ENCODE measurements around the gene FHIT.

The FHIT gene

GRCh38 chr3:59788801-59789200 lies 1462.5 kb downstream of the FHIT start:
- no peaks in the 10 kb centered on the region for H3K4me1 ChIP-seq (ENCODE audit: control insufficient read depth in 1 of 2, insufficient read depth in 2 of 2, low read length in 2 of 2)
- no peaks in the 10 kb centered on the region for H3K36me3 ChIP-seq (ENCODE audit: control insufficient read depth in 1 of 2, insufficient read depth in 2 of 2, low read length in 2 of 2)
- H3K9me3 ChIP-seq (ENCODE audit: control insufficient read depth in 1 of 2, low read length in 2 of 2): no peaks in the 10 kb centered on the region
- no peak overlapping the region for H3K4me3 ChIP-seq (ENCODE audit: low read depth in 1 of 2, low read length in 2 of 2)
- H3K27me3 ChIP-seq (ENCODE audit: control insufficient read depth in 1 of 2, insufficient read depth in 2 of 2, low read length in 2 of 2): no peaks in the 10 kb centered on the region
- no peak overlapping the region for H3K9ac ChIP-seq (ENCODE audit: low read depth in 1 of 2, low read length in 2 of 2)
- no peak overlapping the region for H3K27ac ChIP-seq (ENCODE audit: low read depth, low read length)

DNA sequence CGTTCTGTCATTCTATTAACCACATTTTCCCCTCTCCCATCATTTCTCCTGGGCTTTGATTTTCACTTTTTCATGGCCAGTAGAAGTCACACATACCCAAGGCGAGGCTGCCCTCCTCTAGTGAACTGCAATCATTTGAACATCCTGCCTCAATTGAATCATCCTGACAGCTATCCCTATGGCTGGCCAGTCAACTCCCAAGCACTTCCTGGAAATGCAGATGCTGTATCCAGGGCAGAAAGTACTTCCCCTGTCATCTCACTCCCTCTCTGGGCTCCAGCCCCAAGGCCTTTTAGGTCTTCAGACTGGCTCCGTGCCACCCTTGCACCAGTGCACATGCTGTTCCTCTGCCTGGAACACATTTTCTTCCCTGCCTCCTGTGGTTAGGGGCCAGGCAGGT lies 1463.1 kb downstream of the FHIT start:
- no peaks in the 10 kb centered on the region for H3K36me3 ChIP-seq (ENCODE audit: control insufficient read depth in 1 of 2, insufficient read depth in 2 of 2, low read length in 2 of 2)
- H3K27ac ChIP-seq (ENCODE audit: low read depth, low read length): no peak overlapping the region
- H3K4me1 ChIP-seq (ENCODE audit: control insufficient read depth in 1 of 2, insufficient read depth in 2 of 2, low read length in 2 of 2): no peaks in the 10 kb centered on the region

GRCh38 chr3:59786374-59786773 lies 1464.9 kb downstream of the FHIT start:
- no peaks in the 10 kb centered on the region for H3K27me3 ChIP-seq (ENCODE audit: control insufficient read depth in 1 of 2, insufficient read depth in 2 of 2, low read length in 2 of 2)
- no peaks in the 10 kb centered on the region for H3K4me1 ChIP-seq (ENCODE audit: control insufficient read depth in 1 of 2, insufficient read depth in 2 of 2, low read length in 2 of 2)
- H3K9me3 ChIP-seq (ENCODE audit: control insufficient read depth in 1 of 2, low read length in 2 of 2): no peaks in the 10 kb centered on the region
- no peak overlapping the region for H3K9ac ChIP-seq (ENCODE audit: low read depth in 1 of 2, low read length in 2 of 2)
- H3K36me3 ChIP-seq (ENCODE audit: control insufficient read depth in 1 of 2, insufficient read depth in 2 of 2, low read length in 2 of 2): no peaks in the 10 kb centered on the region
- H3K27ac ChIP-seq (ENCODE audit: low read depth, low read length): no peak overlapping the region
- H3K4me3 ChIP-seq (ENCODE audit: low read depth in 1 of 2, low read length in 2 of 2): no peak overlapping the region

More for the DNA sequence above, 1463.1 kb downstream of the FHIT start:
- H3K4me3 ChIP-seq (ENCODE audit: low read depth in 1 of 2, low read length in 2 of 2): no peak overlapping the region
- H3K9me3 ChIP-seq (ENCODE audit: control insufficient read depth in 1 of 2, low read length in 2 of 2): no peaks in the 10 kb centered on the region
- no peak overlapping the region for H3K9ac ChIP-seq (ENCODE audit: low read depth in 1 of 2, low read length in 2 of 2)
- no peaks in the 10 kb centered on the region for H3K27me3 ChIP-seq (ENCODE audit: control insufficient read depth in 1 of 2, insufficient read depth in 2 of 2, low read length in 2 of 2)

DNA sequence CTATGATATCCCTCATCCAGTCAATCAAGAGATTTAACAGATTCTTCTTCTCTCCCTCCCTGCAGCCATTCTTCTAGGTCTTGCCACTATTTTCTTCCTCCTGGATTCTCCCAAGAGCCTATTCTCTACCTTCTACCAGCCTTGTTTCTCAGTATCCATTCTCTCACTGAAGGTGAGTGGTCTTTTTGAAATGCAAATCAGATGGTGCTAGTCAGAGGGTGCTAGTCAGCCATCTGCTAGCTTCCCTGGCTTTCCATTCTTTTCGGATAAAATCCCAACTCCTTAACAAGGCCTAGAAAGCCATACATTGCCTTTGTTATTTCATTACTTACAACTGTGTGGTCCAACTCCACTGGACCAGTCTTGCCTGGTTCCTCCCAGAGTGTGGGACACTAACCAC lies 1467.1 kb downstream of the FHIT start:
- H3K9me3 ChIP-seq (ENCODE audit: control insufficient read depth in 1 of 2, low read length in 2 of 2): no peaks in the 10 kb centered on the region
- no peaks in the 10 kb centered on the region for H3K27me3 ChIP-seq (ENCODE audit: control insufficient read depth in 1 of 2, insufficient read depth in 2 of 2, low read length in 2 of 2)
- H3K4me1 ChIP-seq (ENCODE audit: control insufficient read depth in 1 of 2, insufficient read depth in 2 of 2, low read length in 2 of 2): no peaks in the 10 kb centered on the region
- no peak overlapping the region for H3K4me3 ChIP-seq (ENCODE audit: low read depth in 1 of 2, low read length in 2 of 2)
- H3K27ac ChIP-seq (ENCODE audit: low read depth, low read length): no peak overlapping the region
- H3K9ac ChIP-seq (ENCODE audit: low read depth in 1 of 2, low read length in 2 of 2): no peak overlapping the region
- no peaks in the 10 kb centered on the region for H3K36me3 ChIP-seq (ENCODE audit: control insufficient read depth in 1 of 2, insufficient read depth in 2 of 2, low read length in 2 of 2)

DNA sequence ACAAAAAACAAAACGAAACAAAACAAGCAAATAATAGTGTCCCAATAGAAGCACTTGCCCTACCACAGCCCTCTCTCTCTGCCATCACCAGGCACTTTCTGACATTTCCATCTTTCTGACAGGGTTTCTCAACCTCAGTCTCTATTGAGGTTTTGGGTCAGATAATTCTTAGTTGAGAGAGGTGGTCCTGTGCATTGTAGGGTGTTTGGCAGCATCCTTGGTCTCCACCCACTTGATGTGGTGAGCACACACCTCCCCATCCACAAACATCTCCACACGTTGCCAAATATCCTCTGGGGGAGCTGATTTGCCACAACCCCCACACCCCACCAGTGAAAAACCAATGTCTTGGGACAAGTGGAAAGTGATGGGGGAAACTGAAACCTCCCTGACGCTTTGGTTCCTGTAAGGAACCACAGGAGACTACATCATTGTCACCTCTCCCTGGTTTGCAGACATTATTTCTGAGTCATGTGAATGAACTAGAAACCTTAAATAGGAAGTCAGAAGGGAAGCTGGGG lies 1467.7 kb downstream of the FHIT start:
- Histone ChIP-seq H3K9me3 (ENCODE audit: control insufficient read depth in 1 of 2, low read length in 2 of 2) (no peaks in the 10 kb centered on the region), H3K4me3 (ENCODE audit: low read depth in 1 of 2, low read length in 2 of 2) (no peak overlapping the region), H3K27me3 (ENCODE audit: control insufficient read depth in 1 of 2, insufficient read depth in 2 of 2, low read length in 2 of 2) (no peaks in the 10 kb centered on the region), H3K36me3 (ENCODE audit: control insufficient read depth in 1 of 2, insufficient read depth in 2 of 2, low read length in 2 of 2) (no peaks in the 10 kb centered on the region), H3K27ac (ENCODE audit: low read depth, low read length) (no peak overlapping the region), H3K4me1 (ENCODE audit: control insufficient read depth in 1 of 2, insufficient read depth in 2 of 2, low read length in 2 of 2) (no peaks in the 10 kb centered on the region), H3K9ac (ENCODE audit: low read depth in 1 of 2, low read length in 2 of 2) (no peak overlapping the region)

DNA sequence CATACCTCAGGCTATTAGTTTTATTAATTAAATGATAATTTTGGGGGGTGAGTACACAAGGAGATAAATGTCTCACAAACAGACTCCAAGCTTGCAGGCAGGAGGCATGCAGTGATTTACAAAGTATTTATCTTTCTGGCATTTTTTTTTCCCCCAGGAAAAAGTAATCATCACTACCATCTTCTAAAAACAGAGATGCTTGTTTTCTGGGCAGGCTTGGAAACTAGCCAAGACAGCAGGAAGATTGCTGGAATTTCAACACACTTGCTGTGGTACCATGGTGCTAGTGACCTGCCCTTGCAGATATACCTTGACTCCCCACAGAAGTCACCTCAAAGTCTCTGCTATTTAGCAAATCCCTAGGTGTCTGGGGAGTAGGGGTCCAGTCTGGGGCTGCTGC lies 1468.6 kb downstream of the FHIT start:
- no peak overlapping the region for H3K9ac ChIP-seq (ENCODE audit: low read depth in 1 of 2, low read length in 2 of 2)
- no peak overlapping the region for H3K27ac ChIP-seq (ENCODE audit: low read depth, low read length)
- no peak overlapping the region for H3K4me3 ChIP-seq (ENCODE audit: low read depth in 1 of 2, low read length in 2 of 2)
- no peaks in the 10 kb centered on the region for H3K9me3 ChIP-seq (ENCODE audit: control insufficient read depth in 1 of 2, low read length in 2 of 2)
- H3K36me3 ChIP-seq (ENCODE audit: control insufficient read depth in 1 of 2, insufficient read depth in 2 of 2, low read length in 2 of 2): no peaks in the 10 kb centered on the region
- no peaks in the 10 kb centered on the region for H3K27me3 ChIP-seq (ENCODE audit: control insufficient read depth in 1 of 2, insufficient read depth in 2 of 2, low read length in 2 of 2)
- H3K4me1 ChIP-seq (ENCODE audit: control insufficient read depth in 1 of 2, insufficient read depth in 2 of 2, low read length in 2 of 2): no peaks in the 10 kb centered on the region

DNA sequence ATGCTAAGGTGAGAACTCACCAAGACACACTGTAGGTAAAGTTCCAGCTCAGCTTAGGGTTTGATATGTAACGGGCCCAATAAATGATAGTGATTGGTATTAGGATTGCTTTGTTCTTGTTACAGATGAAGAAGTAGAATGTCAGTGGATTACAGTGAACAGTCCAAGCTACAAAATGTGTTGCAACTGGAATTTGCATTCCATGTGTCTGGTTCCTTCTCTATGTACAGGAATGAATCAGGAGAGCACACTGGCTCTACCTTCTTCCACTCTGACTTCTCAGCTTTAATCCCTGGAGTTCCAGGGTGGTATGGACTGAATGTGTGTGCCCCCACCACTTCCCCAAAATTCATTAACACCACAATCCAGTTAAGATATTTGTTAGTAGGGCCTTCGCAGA lies 1471.0 kb downstream of the FHIT start:
- no peak overlapping the region for H3K9ac ChIP-seq (ENCODE audit: low read depth in 1 of 2, low read length in 2 of 2)
- no peak overlapping the region for H3K4me3 ChIP-seq (ENCODE audit: low read depth in 1 of 2, low read length in 2 of 2)
- no peak overlapping the region for H3K27ac ChIP-seq (ENCODE audit: low read depth, low read length)
- H3K36me3 ChIP-seq (ENCODE audit: control insufficient read depth in 1 of 2, insufficient read depth in 2 of 2, low read length in 2 of 2): no peaks in the 10 kb centered on the region
- H3K27me3 ChIP-seq (ENCODE audit: control insufficient read depth in 1 of 2, insufficient read depth in 2 of 2, low read length in 2 of 2): no peaks in the 10 kb centered on the region
- H3K9me3 ChIP-seq (ENCODE audit: control insufficient read depth in 1 of 2, low read length in 2 of 2): no peaks in the 10 kb centered on the region
- H3K4me1 ChIP-seq (ENCODE audit: control insufficient read depth in 1 of 2, insufficient read depth in 2 of 2, low read length in 2 of 2): no peaks in the 10 kb centered on the region

DNA sequence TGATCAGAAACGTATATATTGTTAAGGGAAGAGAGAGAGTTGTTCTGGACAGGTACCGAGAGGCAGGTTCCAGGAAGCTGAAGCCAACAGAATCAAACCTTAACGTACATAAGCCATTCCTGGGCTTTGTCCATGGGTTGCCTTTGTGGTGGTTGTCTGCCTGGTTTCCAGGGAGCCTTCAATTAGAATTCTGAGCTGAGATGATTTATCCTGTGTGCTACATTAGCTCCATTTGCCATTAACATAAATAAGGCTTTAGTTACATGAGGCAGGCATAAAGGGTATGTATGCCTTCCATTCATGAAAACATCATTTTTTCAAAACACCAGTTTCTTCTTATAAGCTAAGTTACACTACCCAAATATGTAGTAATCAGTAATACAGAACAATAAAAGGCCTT lies 1472.0 kb downstream of the FHIT start:
- Histone ChIP-seq H3K9me3 (ENCODE audit: control insufficient read depth in 1 of 2, low read length in 2 of 2) (no peaks in the 10 kb centered on the region), H3K4me3 (ENCODE audit: low read depth in 1 of 2, low read length in 2 of 2) (no peak overlapping the region), H3K9ac (ENCODE audit: low read depth in 1 of 2, low read length in 2 of 2) (no peak overlapping the region), H3K36me3 (ENCODE audit: control insufficient read depth in 1 of 2, insufficient read depth in 2 of 2, low read length in 2 of 2) (no peaks in the 10 kb centered on the region), H3K27me3 (ENCODE audit: control insufficient read depth in 1 of 2, insufficient read depth in 2 of 2, low read length in 2 of 2) (no peaks in the 10 kb centered on the region), H3K4me1 (ENCODE audit: control insufficient read depth in 1 of 2, insufficient read depth in 2 of 2, low read length in 2 of 2) (no peaks in the 10 kb centered on the region), H3K27ac (ENCODE audit: low read depth, low read length) (no peak overlapping the region)

DNA sequence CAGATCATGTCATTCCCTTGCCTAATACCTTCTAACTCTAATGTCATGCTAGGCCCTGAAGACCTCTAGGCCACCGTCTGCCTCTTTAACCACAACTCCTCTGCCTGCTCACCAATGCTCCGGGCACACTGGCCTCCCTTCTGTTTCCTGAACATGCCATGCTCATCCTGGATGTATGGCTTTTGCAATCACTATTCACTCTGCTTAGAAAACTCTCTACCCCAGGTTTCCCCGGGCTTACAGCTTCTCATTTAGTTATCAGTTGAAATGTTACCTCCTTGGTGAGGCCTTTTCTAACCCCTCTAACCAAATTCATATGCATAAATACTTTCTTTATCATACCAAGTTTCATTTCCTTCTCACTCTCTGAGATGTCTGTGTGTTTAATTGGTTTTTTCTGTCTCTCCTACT lies 1473.6 kb downstream of the FHIT start:
- H3K9ac ChIP-seq (ENCODE audit: low read depth in 1 of 2, low read length in 2 of 2): no peak overlapping the region
- no peak overlapping the region for H3K27ac ChIP-seq (ENCODE audit: low read depth, low read length)
- no peaks in the 10 kb centered on the region for H3K4me1 ChIP-seq (ENCODE audit: control insufficient read depth in 1 of 2, insufficient read depth in 2 of 2, low read length in 2 of 2)
- no peak overlapping the region for H3K4me3 ChIP-seq (ENCODE audit: low read depth in 1 of 2, low read length in 2 of 2)
- H3K9me3 ChIP-seq (ENCODE audit: control insufficient read depth in 1 of 2, low read length in 2 of 2): no peaks in the 10 kb centered on the region
- no peaks in the 10 kb centered on the region for H3K36me3 ChIP-seq (ENCODE audit: control insufficient read depth in 1 of 2, insufficient read depth in 2 of 2, low read length in 2 of 2)
- H3K27me3 ChIP-seq (ENCODE audit: control insufficient read depth in 1 of 2, insufficient read depth in 2 of 2, low read length in 2 of 2): no peaks in the 10 kb centered on the region

- Histone ChIP-seq H3K9ac (ENCODE audit: low read depth in 1 of 2, low read length in 2 of 2) (no peak overlapping the region), H3K9me3 (ENCODE audit: control insufficient read depth in 1 of 2, low read length in 2 of 2) (no peaks in the 10 kb centered on the region), H3K4me1 (ENCODE audit: control insufficient read depth in 1 of 2, insufficient read depth in 2 of 2, low read length in 2 of 2) (no peaks in the 10 kb centered on the region), H3K36me3 (ENCODE audit: control insufficient read depth in 1 of 2, insufficient read depth in 2 of 2, low read length in 2 of 2) (no peaks in the 10 kb centered on the region), H3K27ac (ENCODE audit: low read depth, low read length) (no peak overlapping the region), H3K27me3 (ENCODE audit: control insufficient read depth in 1 of 2, insufficient read depth in 2 of 2, low read length in 2 of 2) (no peaks in the 10 kb centered on the region), H3K4me3 (ENCODE audit: low read depth in 1 of 2, low read length in 2 of 2) (no peak overlapping the region)
Measured at GRCh38 chr3:59777066-59777465, 1474.2 kb downstream of the FHIT start.

GRCh38 chr3:59775761-59776325 lies 1475.4 kb downstream of the FHIT start:
- Histone ChIP-seq H3K4me1 (ENCODE audit: control insufficient read depth in 1 of 2, insufficient read depth in 2 of 2, low read length in 2 of 2) (no peaks in the 10 kb centered on the region), H3K27ac (ENCODE audit: low read depth, low read length) (no peak overlapping the region), H3K27me3 (ENCODE audit: control insufficient read depth in 1 of 2, insufficient read depth in 2 of 2, low read length in 2 of 2) (no peaks in the 10 kb centered on the region), H3K9ac (ENCODE audit: low read depth in 1 of 2, low read length in 2 of 2) (no peak overlapping the region), H3K36me3 (ENCODE audit: control insufficient read depth in 1 of 2, insufficient read depth in 2 of 2, low read length in 2 of 2) (no peaks in the 10 kb centered on the region), H3K4me3 (ENCODE audit: low read depth in 1 of 2, low read length in 2 of 2) (no peak overlapping the region), H3K9me3 (ENCODE audit: control insufficient read depth in 1 of 2, low read length in 2 of 2) (no peaks in the 10 kb centered on the region)

Data from duodenal mucosa (tissue), 2 donors.